ENCODE measurements around the gene C12orf75.
"Not testable (repeated sequence)": the region's sequence is repeated elsewhere in the genome, so short reads cannot be mapped to it uniquely, and the experiment has no call there.

C12orf75 gene

DNA sequence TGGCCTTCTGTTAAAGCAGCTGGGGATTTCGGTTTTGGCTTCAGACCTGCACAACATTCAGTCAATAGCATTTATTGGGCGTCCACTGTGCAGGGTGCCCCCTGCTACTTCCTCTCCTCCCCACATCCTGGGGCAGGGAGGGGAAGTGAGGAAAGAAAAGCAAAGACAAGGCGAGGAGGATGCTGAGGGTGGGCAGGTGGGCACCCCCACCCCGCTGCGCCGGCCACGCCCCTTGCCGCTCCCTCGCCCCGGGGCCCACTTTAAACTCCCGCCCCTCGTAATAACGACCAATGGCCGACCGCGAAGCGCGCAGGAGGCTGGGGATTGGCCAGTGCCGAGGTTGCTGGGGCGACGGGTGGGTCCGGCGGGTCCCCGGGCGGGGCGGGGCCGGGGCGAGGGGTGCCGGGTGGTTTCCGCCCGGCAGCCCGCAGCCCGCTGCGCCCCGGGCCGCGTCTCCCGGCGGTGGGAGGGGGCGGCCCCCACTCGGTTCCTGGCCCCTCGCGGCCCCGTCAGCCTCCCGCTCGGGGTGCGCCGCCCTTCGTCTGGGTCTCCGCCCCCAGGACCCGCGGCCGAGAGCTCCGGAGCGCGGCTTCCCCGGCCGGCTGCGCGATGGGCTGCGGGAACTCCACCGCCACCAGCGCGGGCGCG is at the start of gene C12orf75:
TSS of gene C12orf75 (plus strand) at position 409 of the 648 bp plus-strand sequence. CDS start at position 610, 201 bp downstream.
- peak; percentile 75 for DNase-seq

- DNase-seq, result no peak
Observed at GRCh38 chr12:105280966-105281693, 49.4 kb upstream of the C12orf75 start.

DNA sequence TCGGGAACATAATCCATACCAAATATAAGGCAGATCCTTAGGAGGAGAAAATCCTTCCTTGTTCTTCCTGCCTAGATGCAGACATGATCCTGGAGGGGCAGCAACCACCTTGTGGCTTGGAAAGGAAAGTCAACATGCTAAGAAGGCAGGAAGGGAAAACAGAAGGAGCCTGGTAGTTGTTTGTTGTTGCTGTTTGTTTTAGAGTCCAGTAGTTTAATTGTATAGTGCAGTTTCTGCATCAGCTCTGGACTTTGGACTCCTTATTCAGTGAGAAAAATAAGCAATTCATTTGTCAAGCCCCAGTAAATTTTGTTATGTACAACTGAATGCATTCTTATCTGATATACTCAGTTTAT is 48.8 kb upstream of the C12orf75 start:
- DNase-seq, result no peak

DNA sequence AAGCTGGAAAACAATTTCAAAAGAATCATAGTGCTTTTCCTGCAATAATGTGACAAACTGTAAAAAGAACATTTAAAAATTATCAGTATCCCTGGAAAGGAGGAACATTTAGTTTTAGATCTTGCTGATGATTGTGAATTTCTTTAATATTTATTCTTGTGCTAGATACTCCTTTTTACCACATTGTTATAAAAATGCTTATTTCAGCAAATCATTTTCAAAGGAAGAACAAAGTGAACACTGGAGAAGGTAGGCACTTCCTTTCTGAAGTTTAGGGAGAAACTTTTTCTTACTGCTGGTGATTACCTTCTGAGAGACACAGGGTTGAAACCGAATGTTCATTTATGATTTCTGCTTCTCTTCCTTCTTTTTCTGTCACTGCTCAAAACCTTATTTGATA is 45.1 kb upstream of the C12orf75 start:
- DNase-seq, result no peak

DNA sequence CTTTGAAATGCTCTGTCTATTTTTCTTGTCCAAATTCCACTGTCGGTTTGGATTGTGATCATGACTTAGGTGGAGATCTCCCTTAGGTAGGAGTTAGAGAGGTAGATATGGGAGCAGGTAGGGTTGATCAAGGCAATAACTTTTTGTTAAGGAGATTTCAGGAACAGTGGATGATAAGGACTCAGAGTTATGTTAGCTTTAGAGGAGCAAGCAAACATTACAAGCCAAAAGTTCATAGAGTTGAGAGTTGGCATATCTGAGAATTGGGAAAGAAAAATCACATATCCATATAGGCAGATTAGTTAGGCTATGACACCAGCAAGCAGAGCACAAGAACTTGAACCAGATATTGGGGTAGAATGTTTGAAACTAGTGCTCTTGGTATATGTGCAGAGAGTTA is 43.1 kb upstream of the C12orf75 start:
- no peak for DNase-seq

DNA sequence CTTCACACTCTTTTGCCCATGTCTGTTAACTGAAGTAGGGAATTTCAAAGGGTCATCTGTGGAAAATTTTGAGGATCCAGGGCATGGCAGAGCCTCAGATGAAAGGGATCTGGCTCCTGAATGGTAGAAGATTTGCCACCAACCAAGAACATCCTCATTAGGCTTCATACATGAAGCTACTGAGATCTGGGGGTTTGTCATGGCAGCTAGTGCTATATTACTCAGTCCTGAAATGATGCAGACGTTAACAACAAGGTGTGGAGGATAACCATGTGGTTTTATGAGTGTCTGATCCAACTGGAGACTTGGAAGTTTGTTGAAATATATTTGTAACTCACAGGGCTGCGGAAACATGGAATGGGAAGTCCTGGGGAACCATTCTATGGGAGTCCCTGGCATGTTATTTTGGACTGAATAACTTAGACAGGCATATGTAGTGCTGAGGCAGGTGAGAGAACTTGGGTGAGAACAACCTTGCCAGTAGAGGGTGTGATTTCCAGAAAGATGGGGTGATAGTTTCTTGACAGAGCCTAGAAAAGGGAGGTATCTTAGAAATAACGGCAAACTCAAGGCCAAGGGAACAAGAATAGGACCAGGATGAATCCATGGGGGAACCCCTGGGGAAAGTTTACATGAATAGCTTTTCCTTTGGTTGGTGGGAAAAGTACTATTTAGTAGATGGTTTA is 42.0 kb upstream of the C12orf75 start:
- no peak for DNase-seq

DNA sequence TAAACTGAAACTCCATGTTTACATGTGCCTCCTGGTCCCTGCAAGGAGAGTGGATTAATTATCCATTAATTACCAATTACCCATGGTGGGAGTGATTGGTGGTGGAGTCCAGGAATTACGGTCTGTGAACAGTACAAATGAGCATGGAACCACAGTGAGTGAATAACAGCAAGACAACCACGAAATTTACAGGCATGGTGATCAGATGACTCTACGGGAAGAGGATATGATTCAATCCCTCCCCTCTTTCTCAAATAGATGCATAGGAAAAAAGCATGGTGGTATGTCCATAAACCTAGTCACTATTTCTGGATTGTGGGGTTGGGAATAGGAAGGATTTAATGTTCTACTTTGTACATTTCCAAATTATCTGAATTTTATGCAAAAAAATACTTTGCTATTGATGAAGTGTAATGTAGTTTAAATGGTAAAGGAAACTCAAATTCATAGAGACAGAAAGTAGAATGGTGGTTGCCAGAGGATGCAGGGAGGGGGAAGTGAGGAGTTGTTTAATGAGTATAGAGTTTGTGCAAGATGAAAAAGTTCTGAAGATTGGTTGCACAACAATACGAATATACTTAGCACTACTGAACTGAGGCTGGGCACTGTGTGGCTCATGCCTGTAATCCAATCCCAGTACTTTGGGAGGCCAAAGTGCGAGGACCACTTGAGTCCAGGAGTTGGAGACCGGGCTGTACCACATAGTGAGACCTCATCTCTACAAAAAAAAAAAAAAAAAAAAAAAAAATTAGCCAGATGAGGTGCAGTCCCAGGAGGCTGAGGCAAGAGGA is 41.2 kb upstream of the C12orf75 start:
- DNase-seq, result no peak

DNA sequence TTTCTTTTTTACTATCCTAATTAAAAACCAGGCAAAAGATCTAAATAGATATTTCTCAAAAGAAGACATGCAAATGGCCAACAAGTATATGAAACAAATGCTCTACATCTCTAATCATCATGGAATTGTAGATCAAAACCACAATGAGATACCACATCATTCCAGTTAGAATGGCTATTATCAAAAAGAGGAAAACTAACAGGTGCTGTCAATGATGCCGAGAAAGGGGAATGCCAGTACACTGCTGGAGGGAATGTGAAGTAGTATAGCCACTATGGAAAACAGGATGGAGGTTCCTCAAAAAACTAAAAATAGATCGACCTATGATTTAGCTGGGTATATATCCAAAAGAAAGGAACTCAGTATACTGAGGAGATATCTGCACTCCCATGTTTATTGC is 39.0 kb upstream of the C12orf75 start:
- DNase-seq, result no peak

GRCh38 chr12:105292705-105293104 is 37.8 kb upstream of the C12orf75 start:
- no peak for DNase-seq

DNA sequence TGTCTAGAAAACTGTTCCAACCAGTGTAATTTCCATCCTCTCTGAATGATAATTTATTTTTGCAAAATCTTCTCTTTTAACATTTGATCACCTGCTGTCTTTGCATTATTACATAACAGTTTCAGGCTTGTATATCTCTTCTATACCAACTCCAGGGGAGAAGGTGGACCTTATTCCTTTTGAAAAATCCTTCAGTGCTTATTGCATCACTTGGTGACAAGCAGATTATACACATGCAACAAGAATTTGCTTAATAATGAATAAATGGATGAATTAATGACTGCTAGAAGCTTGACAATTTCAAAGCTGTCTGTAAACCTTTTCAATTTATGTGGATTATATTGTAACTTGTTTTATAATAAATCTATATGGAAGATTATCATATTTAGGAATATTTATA is 37.3 kb upstream of the C12orf75 start:
- DNase-seq, result no peak

GRCh38 chr12:105294161-105294560 is 36.3 kb upstream of the C12orf75 start:
- no peak for DNase-seq

DNA sequence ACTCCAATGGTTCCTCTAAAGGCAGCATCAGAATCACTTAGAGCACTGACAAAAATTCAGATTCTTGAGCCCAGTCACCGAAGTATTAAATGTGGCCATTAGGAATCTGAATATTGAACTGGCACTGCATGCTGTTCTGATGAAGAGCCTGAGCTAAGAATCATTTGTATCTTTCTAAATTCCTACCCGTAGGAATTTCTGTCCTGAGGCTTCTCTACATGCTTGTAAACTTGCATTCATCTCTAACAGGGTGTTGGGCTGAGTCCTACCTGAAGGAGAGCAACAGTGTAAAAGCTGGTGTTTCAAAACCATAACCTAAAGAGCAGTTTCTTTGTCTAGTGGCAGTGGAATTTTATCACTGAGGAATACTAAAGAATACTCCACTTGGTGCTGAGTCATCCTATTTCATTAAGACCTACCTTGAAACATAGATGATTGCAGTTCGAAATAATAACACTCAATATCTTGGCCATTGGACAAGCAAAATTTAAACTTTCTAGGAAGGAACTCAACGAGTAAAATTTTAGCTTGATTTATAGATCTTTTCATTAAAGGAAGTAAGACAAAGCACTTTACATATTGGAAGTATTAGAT is 35.5 kb upstream of the C12orf75 start:
- no peak for DNase-seq

DNA sequence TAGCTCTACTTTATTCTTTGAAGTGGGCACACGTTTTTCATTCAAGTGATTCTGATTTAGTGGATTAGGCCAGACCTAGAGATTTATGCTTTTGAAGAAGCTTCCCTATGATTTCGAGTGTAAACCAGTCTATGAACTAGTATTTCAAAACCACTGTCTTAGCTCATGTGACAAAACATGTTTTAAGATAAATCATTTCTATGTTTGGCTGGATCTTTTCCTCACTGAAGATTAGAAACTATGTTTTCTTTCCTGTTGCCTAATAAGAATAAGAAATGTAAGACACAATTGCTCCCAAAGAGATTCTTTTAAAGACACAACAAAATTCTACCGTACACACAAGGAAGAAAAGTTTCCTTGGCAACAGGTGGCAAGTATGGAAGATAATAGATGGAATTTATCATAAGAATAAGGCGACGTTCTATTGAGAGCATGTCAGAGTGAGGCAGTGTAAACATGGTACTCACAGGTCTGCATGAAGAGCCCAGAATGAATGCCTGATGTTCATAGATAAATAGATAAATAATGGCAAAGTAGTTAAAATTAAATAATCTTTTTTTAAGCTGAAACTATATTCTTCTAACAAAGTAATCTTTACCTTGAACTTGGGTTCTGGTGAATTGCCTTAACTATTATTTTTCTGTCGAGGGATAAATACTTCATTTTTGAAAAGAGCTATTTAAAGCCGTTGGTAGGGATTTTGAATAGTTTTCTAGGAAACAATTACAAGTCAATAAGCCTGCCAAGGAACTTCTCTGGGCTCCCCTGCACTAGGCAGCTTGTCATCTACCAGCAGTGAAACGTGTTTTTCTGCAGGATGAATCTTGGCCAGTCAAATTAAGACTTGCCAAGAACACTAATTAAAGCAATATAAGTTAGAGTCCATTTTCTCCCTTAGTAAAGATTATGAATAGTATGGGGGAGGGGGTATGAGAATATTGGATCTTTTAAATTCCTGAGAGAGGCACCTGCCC is 34.1 kb upstream of the C12orf75 start:
- DNase-seq, result no peak

GRCh38 chr12:105300883-105301282 is 29.6 kb upstream of the C12orf75 start:
- no peak for DNase-seq

DNA sequence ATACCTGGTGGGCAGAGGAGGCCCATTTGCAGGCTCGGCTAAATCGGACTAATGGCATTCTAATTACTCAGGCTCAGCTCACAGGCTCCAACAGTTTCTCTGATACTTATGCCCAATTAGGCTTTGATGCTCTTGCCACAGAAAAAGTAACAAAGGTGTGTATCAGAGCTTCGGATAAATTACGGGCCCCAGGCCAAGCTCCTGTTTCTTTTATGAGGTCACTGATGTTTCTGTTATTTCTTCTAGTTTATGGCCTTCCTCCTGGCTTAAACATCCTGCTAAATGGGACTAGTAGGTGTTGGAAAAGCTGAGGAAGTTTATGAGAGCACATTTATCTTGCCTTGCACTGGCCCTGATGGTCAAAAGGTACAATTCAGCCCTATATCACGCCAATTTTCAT is 28.8 kb upstream of the C12orf75 start:
- DNase-seq, result no peak

- not testable (repeated sequence) for DNase-seq
Observed at GRCh38 chr12:105302986-105303385, 27.5 kb upstream of the C12orf75 start.

GRCh38 chr12:105304626-105305025 is 25.9 kb upstream of the C12orf75 start:
- not testable (repeated sequence) for DNase-seq

GRCh38 chr12:105307601-105308314 is 22.7 kb upstream of the C12orf75 start:
- DNase-seq, result not testable (repeated sequence)

- DNase-seq, result not testable (repeated sequence)
Observed at GRCh38 chr12:105308839-105309238, 21.7 kb upstream of the C12orf75 start.

DNA sequence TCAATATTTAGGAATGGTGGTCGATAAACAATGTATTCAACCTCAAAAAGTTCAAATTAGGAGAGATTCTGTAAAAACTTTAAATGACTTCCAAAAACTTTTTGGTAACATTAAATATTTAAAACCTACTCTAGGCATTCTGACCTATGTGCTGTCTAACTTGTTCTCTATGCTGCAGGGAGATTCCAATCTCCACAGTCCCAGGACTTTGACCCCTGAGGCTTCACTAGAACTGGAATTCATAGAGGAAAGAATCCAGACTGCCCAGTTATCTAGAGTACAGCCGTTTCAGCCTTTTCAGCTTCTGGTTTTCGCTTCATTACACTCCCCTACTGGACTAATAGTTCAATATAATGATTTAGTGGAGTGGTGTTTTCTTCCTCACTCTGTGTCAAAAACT is 21.1 kb upstream of the C12orf75 start:
- not testable (repeated sequence) for DNase-seq
